Endothelial cell of umbilical vein (primary cell): Measurements from ENCODE around the gene RPS6KA3. TPM values are rescaled to one million over a fixed set of nuclear protein-coding genes. Genes with fewer than 3 reads are reported as not detected.

Experiments used
- BruUV-seq: library from RNA; stranded (reverse); fragments of 400-500 nt; replicated peaks from 2 replicates; lab custom pipeline; 2021; lab: Mats Ljungman, UMichigan
- CTCF ChIA-PET: fragments of 300-600, 350-600 bp; sonication (Branson Sonifier 250); formaldehyde crosslinking; loops from one replicate; lab custom pipeline; 2021; ENCODE audit warnings: antibody characterized with exemption, inconsistent platforms; lab: Charles Lee
- POLR2A ChIA-PET: fragments of 300-600, 350-600 bp; sonication (Branson Sonifier 250); formaldehyde crosslinking; loops from one replicate; lab custom pipeline; 2021; ENCODE audit warnings: antibody characterized with exemption, inconsistent platforms; lab: Charles Lee
- DNase-seq: peaks from one replicate; pipeline ENCODE4 v3.0.0-alpha.2; 2011; ENCODE audit warnings: low read depth, low spot score
- FAIRE-seq: peaks from 2 replicates; lab custom pipeline; 2011; peaks lifted over from hg19 to GRCh38; lab: Jason Lieb, UNC
- H2AFZ ChIP-seq: 2 replicates; pipeline ENCODE4 v1.6.0; 2012; ENCODE audit warnings: low read depth, low read length, control low read depth, inconsistent platforms
- H3K27ac ChIP-seq: 2 replicates; pipeline ENCODE4 v1.5.1; 2011; ENCODE audit warnings: low read depth, mild to moderate bottlenecking, control low read depth, low read length, moderate library complexity; ENCODE audit not compliant: insufficient read depth
- H3K27me3 ChIP-seq, 2 experiments: 2 replicates each; pipeline versions ENCODE4 v1.6.0 to v1.6.1; 2011; ENCODE audit warnings: low read length in 2 of 2, mixed read lengths in 1 of 2; ENCODE audit not compliant: control insufficient read depth in 2 of 2, insufficient read depth in 2 of 2
- H3K36me3 ChIP-seq, 2 experiments: 2 replicates in 1 of 2; 3 replicates in 1 of 2; pipeline ENCODE4 v1.5.1; 2011; ENCODE audit warnings: low read length in 2 of 2, mild to moderate bottlenecking in 1 of 2, moderate library complexity in 1 of 2; ENCODE audit not compliant: control insufficient read depth in 2 of 2, insufficient read depth in 2 of 2; ENCODE audit errors: extremely low read depth in 1 of 2
- H3K4me1 ChIP-seq: 3 replicates; pipeline ENCODE4 v1.5.1; 2011; ENCODE audit warnings: mild to moderate bottlenecking, low read length; ENCODE audit not compliant: control insufficient read depth, insufficient read depth; ENCODE audit errors: extremely low read depth
- H3K4me2 ChIP-seq: 2 replicates; pipeline ENCODE4 v1.6.1; 2011; ENCODE audit warnings: low read length, control low read depth, mixed read lengths; ENCODE audit not compliant: insufficient read depth
- H3K4me3 ChIP-seq, 3 experiments: fragments of 200-600 bp in 1 of 3; sonication (generic), shearing (Covaris generic) in 1 of 3; replicated peaks in 1 of 3; 2 replicates each; pipeline ENCODE4 v1.5.1; 2011 to 2016; ENCODE audit warnings: control low read depth in 3 of 3, low read length in 3 of 3, mild to moderate bottlenecking in 2 of 3, inconsistent platforms in 1 of 3, low read depth in 1 of 3, moderate library complexity in 1 of 3; ENCODE audit not compliant: insufficient read depth in 1 of 3
- H3K79me2 ChIP-seq: 2 replicates; pipeline ENCODE4 v1.6.0; 2012; ENCODE audit warnings: low read length, inconsistent platforms; ENCODE audit not compliant: control insufficient read depth, insufficient read depth
- H3K9ac ChIP-seq: replicated peaks from 2 replicates; pipeline ENCODE3; 2011; ENCODE audit warnings: low read length, control low read depth; ENCODE audit not compliant: insufficient read depth; ENCODE audit errors: extremely low read depth
- H3K9me1 ChIP-seq: replicated peaks from 3 replicates; pipeline ENCODE4 v1.6.0; 2011; ENCODE audit warnings: mild to moderate bottlenecking, low read length; ENCODE audit not compliant: control insufficient read depth, insufficient read depth; ENCODE audit errors: extremely low read depth
- H3K9me3 ChIP-seq: replicated peaks from 2 replicates; pipeline ENCODE4 v1.5.1; 2012; ENCODE audit warnings: low read length, inconsistent platforms; ENCODE audit not compliant: control insufficient read depth, insufficient read depth
- H4K20me1 ChIP-seq: replicated peaks from 2 replicates; pipeline ENCODE3; 2011; ENCODE audit warnings: mild to moderate bottlenecking, low read length; ENCODE audit not compliant: control insufficient read depth, insufficient read depth; ENCODE audit errors: extremely low read depth
- EZH2 ChIP-seq: IDR thresholded peaks from 2 replicates; pipeline ENCODE4 v1.6.1; 2012; ENCODE audit warnings: borderline replicate concordance, low read depth, mild to moderate bottlenecking, moderate library complexity, low read length, inconsistent platforms; ENCODE audit not compliant: severe bottlenecking
- FOS ChIP-seq: IDR thresholded peaks from 2 replicates; pipeline ENCODE4 v1.6.1; 2011; ENCODE audit warnings: mild to moderate bottlenecking, low read length, moderate library complexity, borderline replicate concordance; ENCODE audit not compliant: insufficient read depth
- GATA2 ChIP-seq: IDR thresholded peaks from 2 replicates; pipeline ENCODE4 v1.7.0; 2011; ENCODE audit warnings: low read depth, mild to moderate bottlenecking, moderate library complexity, mixed read lengths, low read length; ENCODE audit not compliant: insufficient read length, insufficient read depth
- JUN ChIP-seq: IDR thresholded peaks from 2 replicates; pipeline ENCODE4 v1.6.1; 2011; ENCODE audit warnings: borderline replicate concordance, low read depth; ENCODE audit not compliant: insufficient read length, insufficient read depth
- MYC ChIP-seq: IDR thresholded peaks from one replicate; pipeline ENCODE4 v1.6.1; 2011; ENCODE audit warnings: mild to moderate bottlenecking, low read depth, low read length
- POLR2A ChIP-seq: IDR thresholded peaks from 2 replicates; pipeline ENCODE4 v1.6.1; 2012; ENCODE audit warnings: low read depth, mild to moderate bottlenecking, control low read depth, low read length
- POLR2AphosphoS5 ChIP-seq: IDR thresholded peaks from 2 replicates; pipeline ENCODE4 v1.6.1; 2012; ENCODE audit warnings: low read depth, mild to moderate bottlenecking, control low read depth, low read length, moderate library complexity; ENCODE audit not compliant: insufficient read depth
- dilution Hi-C: fragments of 300-500 bp; cut with MboI; formaldehyde crosslinking; loops from one replicate; pipeline ENCODE4 v1.15.0; 2019; ENCODE audit warnings: low sequenced_read_pairs; ENCODE audit not compliant: extremely low pct_ligation_motif_present
- intact Hi-C: fragments of 100-400 bp; cut with micrococcal nuclease; formaldehyde crosslinking; loops from one replicate; pipeline ENCODE4 v1.10.0; 2022
- polyA plus RNA-seq, 4 experiments: library from polyadenylated mRNA; depleted of rRNA in 3 of 4; stranded (reverse) in 3 of 4; unstranded in 1 of 4; fragments of >200 nt; gene quantifications; 2 replicates each; pipeline versions ENCODE4 v1.2.1 to v1.2.3, GENCODE V29; 2011 to 2012; ENCODE audit warnings: missing spikeins in 1 of 4
- total RNA-seq: library from RNA; stranded (reverse); gene quantifications from 2 replicates; pipeline ENCODE4 v1.2.3, GENCODE V29; 2021
- TF ChIP-seq, protein P1 (sequence below), 2 donors: IDR thresholded peaks; 1 replicate in 1 of 2; 2 replicates in 1 of 2; pipeline ENCODE4 v1.5.1; 2011; ENCODE audit warnings: low read length in 2 of 2, mild to moderate bottlenecking in 2 of 2, moderate library complexity in 2 of 2, control low read depth in 1 of 2, inconsistent platforms in 1 of 2, low read depth in 1 of 2; ENCODE audit not compliant: insufficient read depth in 1 of 2; ENCODE audit errors: extremely low read depth in 1 of 2
- TF ChIP-seq, protein P2 (sequence below): IDR thresholded peaks from 2 replicates; pipeline ENCODE4 v1.6.1; 2011; ENCODE audit not compliant: insufficient read depth, insufficient read length

Gene RPS6KA3
- total and polyA plus RNA-seq, 2 donors (not counting 3 experiments of a cell fraction or from before 2014, with no cell fraction given) = 24.4 to 61.6 TPM

DNA sequence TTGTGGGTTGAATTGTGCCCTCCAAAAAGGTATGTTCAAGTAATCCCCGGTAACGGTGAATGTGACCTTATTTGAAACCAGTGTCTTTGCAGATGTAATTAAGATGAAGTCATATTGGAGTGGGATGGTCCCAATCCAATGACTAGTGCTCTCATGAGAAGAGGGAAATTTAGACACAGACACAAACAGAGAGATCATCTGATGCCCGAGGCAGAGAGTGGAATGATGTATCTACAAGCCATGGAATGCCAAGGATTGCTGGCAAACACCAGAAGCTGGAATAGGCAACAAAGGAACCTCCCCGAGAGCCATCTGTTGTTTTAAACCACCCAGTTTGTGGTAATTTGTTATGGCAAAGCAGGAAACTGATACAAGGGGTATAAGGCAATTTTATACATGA is 35.1 kb downstream of the RPS6KA3 start:
- Histone ChIP-seq H3K4me3 (no peak overlapping the region), H3K9me1 (no peaks in the 10 kb centered on the region), H3K4me1 (no peaks in the 10 kb centered on the region), H3K27ac (no peak overlapping the region), H3K9ac (no peak overlapping the region), H4K20me1 (no peaks in the 10 kb centered on the region), H3K36me3 (no peaks in the 10 kb centered on the region), H3K9me3 (no peaks in the 10 kb centered on the region), H2AFZ (no peak overlapping the region), H3K4me2 (no peak overlapping the region), H3K27me3 (no peaks in the 10 kb centered on the region), H3K79me2 (peaks cover 4% of the 10 kb centered on the region)
- TF ChIP-seq EZH2 (no peak), POLR2AphosphoS5 (no peak), FOS (no peak), POLR2A (no peak), JUN (no peak)
- TF ChIP-seq, protein P1, sequence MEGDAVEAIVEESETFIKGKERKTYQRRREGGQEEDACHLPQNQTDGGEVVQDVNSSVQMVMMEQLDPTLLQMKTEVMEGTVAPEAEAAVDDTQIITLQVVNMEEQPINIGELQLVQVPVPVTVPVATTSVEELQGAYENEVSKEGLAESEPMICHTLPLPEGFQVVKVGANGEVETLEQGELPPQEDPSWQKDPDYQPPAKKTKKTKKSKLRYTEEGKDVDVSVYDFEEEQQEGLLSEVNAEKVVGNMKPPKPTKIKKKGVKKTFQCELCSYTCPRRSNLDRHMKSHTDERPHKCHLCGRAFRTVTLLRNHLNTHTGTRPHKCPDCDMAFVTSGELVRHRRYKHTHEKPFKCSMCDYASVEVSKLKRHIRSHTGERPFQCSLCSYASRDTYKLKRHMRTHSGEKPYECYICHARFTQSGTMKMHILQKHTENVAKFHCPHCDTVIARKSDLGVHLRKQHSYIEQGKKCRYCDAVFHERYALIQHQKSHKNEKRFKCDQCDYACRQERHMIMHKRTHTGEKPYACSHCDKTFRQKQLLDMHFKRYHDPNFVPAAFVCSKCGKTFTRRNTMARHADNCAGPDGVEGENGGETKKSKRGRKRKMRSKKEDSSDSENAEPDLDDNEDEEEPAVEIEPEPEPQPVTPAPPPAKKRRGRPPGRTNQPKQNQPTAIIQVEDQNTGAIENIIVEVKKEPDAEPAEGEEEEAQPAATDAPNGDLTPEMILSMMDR (IDR thresholded peaks at IDR 0.05; ENCODE audit: extremely low read depth in 1 of 2, insufficient read depth in 1 of 2, low read depth in 1 of 2, low read length in 2 of 2) = no peak
- dilution Hi-C loops (no loop called here), intact Hi-C loops (no loop called here)
- DNase-seq (no peak), FAIRE-seq (no peak)
- ChIA-PET POLR2A (no interaction called here), CTCF (no interaction called here)
- no TSS peak for BruUV-seq

DNA sequence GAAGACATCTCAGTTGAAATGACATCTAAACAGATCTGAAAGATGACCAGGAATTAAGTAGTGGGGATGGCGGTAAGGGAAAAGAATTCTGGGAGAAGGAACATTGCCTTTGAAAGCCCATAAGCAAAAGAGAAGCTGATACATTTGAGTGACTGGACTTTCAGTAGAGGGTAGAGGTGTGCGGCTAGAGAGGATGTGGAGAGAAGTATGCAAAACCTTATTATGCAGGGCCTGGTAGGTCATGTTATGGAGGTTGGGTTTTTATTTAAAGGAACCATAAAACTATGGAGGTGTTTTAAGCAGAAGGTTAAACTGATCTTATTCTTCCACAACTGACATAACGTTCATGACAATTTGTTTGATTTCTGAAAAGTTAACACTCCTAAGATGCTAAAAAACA is 36.3 kb downstream of the RPS6KA3 start:
- dilution Hi-C loops (no loop called here), intact Hi-C loops (no loop called here)
- Histone ChIP-seq H3K4me2 (no peak overlapping the region), H3K9me3 (no peaks in the 10 kb centered on the region), H4K20me1 (no peaks in the 10 kb centered on the region), H2AFZ (no peak overlapping the region), H3K36me3 (no peaks in the 10 kb centered on the region), H3K9ac (no peak overlapping the region), H3K9me1 (no peaks in the 10 kb centered on the region), H3K27me3 (no peaks in the 10 kb centered on the region), H3K4me1 (no peaks in the 10 kb centered on the region), H3K4me3 (no peak overlapping the region), H3K79me2 (no peaks in the 10 kb centered on the region), H3K27ac (no peak overlapping the region)
- ChIA-PET CTCF (no interaction called here), POLR2A (no interaction called here)
- no peak for FAIRE-seq
- TF ChIP-seq, protein P1 (IDR thresholded peaks at IDR 0.05; ENCODE audit: extremely low read depth in 1 of 2, insufficient read depth in 1 of 2, low read depth in 1 of 2, low read length in 2 of 2) = no peak
- no peak for TF ChIP-seq GATA2
- no peak for TF ChIP-seq EZH2
- TF ChIP-seq POLR2A = no peak
- no peak for TF ChIP-seq POLR2AphosphoS5
- TF ChIP-seq, protein P2, sequence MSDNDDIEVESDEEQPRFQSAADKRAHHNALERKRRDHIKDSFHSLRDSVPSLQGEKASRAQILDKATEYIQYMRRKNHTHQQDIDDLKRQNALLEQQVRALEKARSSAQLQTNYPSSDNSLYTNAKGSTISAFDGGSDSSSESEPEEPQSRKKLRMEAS = no peak
- no peak for TF ChIP-seq MYC
- no peak for TF ChIP-seq JUN
- TF ChIP-seq FOS = no peak
- no peak for DNase-seq
- no TSS peak for BruUV-seq
